Hepatic stellate cell (primary cell): Measurements from ENCODE around the gene DHFR2.
"Not testable (repeated sequence)": the region's sequence is repeated elsewhere in the genome, so short reads cannot be mapped to it uniquely, and the experiment has no call there.

Source experiments
- DNase-seq: peaks from one replicate; pipeline ENCODE4 v3.0.0; 2011; ENCODE audit warnings: low spot score

DHFR2 gene

DNA sequence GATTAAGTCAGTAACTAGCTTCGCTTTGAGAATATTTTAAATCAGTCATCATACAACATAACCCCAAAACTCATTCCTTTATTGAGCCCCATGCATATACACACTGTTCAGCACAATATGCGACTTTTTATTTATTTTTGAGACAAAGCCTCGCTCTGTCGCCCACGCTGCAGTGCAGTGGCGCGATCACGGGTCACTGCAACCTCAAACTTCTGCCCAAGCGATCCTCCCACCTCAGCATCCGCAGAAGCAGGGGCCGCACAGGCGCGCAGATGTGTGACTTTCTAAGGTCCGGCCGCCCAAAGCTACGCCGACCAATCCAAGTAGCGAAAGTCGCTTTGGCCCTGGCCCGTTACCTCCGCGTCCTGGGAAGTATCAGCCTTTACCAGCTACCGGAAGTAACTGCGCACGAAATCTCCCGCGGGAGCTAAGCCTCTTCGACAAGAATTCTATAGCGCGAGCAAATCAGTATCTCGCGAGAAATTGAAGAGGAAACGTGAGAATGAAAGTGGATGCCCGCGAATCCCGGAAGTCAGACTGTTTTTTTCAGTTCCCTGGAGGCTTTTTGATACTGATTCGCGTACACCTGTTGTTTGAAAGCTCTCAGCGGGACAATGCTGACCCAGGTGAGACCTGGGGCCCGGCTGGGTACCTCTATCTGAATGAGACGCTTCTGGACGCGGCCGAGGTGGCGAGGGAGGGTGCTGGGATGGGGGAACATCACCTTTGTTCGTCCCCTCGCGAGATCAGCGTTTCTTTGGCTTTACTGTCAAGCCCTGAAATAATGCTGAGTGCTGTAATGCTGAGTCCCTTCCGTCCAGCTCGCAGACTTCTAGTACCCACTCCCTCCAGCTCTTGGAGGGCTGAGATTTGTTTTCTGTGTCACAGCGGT lies at the start of gene DHFR2, which contains the start of gene NSUN3:
Gene DHFR2, minus strand, starts transcription at position 404 of the 892 bp plus-strand sequence. CDS start 1,405 bp downstream, outside the sequence.
Gene NSUN3, plus strand, starts transcription at position 549 of the 892 bp plus-strand sequence. Its CDS starts 66 bp downstream, at position 615.
- peak; percentile 77 for DNase-seq

DNA sequence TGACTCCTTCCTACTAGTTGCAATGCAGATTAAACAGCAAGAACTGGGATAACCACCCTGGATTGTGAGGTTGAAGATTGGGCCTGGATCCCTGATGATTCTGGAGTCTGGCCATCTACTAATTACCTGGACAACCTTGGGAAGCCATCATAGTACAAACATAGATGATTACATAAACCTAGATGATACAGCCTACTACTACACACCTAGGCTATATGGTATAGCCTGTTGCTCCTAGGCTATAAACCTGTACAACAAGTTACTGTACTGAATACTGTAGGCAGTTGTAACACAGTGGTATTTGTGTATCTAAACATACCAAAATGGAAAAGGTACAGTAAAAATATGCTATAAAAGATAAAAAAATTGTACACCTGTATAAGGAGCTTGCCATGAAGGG lies 48.1 kb upstream of the DHFR2 start:
- DNase-seq, result no peak

DNA sequence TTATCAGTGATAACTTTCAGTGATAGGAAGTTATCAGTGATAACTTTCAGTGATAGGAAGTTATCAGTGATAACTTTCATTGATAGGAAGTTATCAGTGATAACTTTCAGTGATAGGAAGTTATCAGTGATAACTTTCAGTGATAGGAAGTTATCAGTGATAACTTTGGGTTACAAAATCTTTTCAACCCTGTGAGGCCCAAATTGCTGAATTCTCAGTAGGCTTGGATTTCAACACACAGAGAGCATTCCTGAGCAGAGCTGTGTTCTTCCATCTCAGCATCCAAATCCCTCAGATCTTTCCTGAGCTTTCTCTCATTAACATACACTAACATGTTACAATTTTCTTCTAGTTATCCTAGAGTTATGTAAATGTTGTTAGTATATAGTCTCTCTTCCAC lies 47.5 kb upstream of the DHFR2 start:
- not testable (repeated sequence) for DNase-seq

DNA sequence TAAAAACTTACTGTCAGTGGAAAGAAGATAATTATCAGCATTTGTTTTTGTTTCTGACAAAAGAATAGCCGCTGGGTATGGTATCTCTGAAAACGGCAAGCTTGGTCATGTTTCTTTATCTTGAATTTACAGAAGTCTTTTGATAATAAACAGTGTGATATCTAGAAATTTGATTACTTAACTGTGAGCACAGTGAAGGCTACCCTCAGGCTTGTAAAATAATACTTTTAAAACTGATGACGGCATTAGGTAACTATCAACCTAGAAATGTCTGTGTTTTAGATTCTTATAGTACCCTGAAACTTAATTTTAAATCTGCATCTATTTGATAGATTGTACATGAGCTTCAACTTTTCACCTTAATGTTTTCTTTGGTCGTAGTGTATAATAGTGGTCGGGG lies 43.6 kb upstream of the DHFR2 start:
- no peak for DNase-seq

DNA sequence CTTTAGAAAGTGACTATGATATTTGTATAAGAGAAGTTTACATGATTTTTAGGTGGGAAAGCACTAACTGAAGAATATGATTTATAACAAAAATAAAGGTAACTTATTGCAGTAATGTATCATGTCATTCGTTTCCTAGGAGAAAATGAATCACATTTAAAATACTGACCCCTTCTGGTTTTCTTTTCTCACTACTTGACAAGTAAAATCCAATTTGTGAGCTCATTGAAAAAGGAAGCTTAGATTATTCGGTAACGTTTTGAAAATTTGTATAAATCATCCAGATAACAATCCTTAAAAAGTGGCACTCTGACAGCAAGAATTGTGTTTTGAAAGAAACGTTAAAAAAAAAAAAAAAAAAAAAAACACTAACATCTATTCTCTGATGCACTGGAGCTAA lies 39.1 kb upstream of the DHFR2 start:
- DNase-seq, result peak; percentile 2

DNA sequence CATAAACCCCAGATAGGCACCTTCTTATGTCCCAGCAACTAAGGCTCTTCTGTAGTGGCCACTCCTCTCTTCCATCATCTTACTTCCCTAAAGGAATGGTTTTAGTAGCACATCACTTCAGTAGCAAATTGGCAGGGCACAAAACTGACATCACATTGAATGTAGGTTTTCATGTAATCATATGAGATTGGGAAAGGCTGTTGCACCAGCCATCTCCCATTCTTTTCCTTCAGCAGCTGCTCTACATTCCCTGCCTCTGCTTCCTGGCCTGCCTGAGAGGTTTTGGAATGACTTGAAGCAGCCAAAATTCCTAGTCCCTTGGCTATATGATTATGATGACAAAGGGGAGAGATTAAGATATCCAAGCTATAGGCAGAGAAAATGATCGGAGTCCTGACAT lies 36.6 kb upstream of the DHFR2 start:
- no peak for DNase-seq

DNA sequence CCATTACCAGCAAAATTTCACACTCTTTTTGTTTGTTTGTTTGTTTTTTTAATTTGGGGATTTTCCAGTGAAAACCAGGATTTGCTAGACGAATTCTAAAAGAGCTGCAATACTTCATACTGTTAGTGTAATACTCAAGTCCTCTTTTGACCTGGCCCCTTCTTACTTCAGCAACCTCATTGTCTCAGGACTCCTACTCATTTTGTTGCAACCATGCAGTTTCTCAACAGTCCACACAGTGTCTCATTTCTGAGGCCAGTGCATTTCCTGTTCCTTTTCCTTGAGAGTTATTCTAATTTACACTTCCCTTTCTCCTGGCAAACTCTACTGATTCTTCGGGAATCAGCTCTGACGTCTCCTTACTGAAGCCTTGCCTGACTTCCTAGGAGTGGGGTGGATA lies 35.7 kb upstream of the DHFR2 start:
- no peak for DNase-seq

DNA sequence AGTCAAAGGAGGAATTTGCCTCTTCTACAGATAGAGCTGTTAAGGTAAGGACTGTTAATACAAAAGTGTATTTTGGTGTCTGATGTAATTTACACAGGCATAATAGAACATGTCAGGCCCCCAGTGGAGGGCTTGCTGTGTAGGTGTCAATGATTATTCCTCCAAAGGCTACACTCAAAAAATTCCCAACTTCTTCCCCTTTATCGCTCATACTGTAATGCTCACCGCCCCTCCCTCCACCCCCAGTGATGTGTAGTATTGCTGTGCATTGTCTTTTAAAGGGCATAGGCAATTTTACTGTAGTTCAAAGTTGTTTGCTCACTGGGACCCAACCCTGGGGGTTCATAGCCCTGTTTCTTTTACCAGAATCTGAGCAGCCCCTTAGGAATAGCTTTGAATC lies 32.4 kb upstream of the DHFR2 start:
- DNase-seq, result no peak

DNA sequence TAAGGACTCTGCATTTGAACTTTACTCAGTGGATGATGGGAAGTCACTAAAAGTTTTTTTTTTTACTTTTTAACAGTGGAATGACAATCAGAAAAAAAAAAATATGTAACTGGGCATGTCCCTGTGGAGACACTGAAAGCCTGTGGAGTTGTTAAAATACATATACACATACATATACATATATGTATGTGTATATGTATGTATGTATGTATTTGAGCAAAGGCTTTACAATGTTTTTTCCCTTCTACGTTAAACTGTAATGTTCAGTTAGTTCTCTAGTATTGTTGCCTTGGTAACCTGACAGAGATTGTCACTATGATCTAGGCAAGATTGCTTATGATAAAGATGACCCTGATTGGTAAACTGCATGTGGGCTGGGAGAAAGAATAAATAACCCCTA lies 30.4 kb upstream of the DHFR2 start:
- DNase-seq, result no peak

DNA sequence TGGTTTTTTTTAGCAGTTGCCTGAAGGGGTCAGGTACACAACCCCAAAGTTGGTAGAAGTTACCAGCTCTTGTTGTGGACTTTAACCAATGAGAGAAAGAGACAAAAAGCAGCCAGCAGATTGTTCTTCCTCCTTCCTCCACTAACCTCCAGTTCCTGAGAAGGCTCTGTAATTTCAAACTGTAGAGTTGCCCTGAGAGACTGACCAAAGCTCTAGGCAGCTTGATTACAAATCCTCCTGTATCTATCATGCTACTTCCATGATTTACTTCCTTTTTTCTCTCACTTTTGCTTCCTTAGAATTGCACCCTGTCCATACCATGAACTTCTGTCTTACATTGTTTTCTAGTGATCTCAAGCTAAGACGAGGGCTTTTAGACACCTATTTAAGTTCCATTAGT lies 29.4 kb upstream of the DHFR2 start:
- DNase-seq, result no peak

DNA sequence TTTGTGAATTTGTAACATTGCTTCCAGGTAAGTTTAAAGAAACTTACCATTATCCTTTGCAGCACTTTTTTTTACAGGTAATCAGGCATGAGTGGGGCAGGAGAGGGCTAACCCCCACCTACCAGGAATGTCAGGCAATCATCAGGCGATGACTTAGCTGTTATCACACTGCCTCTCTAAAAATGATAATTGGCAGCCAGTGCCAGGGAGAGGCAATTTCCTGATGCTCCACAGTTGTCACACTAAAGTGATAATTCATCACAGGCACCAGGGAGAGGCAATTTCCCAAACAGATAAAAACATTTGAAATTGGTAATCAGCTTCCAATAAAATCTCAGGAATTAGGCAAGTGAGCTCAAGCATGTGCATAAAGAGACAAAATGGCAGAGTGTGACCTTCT lies 26.4 kb upstream of the DHFR2 start:
- DNase-seq, result no peak

DNA sequence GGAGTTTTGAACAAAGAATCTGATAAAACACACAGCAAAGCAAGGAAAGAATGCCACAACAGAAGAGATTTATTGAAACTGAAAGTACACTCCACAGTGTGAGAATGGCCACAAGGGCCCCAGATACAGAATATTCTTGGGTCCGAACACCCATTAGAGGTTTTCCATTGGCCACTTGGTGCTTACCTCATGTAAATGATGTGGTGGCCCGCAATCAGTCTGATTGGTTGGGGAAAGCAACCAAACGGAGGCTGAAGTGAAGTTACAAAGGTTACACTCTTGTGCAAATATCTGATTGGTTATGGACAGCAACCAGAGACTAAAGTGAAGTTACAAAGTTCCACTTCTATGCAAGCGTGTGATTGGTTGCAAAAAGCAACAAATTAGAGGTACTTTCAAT lies 20.5 kb upstream of the DHFR2 start:
- no peak for DNase-seq

DNA sequence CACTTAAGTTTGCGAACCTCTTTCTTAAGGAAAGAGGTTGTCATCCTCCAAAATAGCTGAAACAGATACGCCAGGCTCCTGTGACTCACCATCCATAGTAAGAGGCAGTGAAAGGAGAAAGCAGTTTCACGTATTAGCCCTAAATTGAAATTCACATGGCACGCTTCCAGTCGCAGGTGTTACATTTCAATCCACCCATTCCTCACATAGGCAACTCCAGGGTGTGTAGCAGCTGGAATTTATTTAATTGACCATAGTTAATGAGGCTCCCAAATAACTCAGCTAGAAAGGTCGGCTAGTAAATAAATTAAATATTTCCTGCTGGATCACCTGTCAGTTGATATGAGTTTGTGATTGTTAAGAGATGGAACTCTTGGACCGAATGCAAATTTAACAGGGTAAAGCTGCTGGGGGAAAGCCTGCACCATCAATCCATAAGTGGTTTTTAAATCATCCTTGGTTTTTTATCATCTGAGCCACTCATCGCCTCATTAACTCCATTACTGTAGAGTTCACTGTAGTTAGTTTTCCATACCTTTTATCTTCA lies 19.7 kb upstream of the DHFR2 start:
- no peak for DNase-seq

DNA sequence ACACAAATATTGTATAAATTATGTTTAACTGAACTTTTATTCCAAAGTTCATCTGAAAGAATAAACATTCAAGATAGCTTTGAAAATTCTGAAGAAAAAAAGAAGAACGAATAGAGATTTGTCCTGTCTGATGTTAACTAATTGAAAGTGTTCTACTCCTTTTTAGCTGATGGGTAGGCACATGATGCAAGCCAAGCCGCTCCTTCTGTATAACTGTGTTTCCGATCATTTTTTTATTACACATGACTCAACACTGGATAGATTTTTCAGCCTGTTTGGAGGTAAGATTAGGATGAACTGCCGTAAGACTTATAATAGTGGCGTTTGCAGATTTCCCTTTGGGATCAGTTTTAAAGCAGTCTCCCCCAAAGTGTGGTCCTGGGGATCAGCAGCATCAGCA lies 19.2 kb upstream of the DHFR2 start:
- DNase-seq, result no peak

DNA sequence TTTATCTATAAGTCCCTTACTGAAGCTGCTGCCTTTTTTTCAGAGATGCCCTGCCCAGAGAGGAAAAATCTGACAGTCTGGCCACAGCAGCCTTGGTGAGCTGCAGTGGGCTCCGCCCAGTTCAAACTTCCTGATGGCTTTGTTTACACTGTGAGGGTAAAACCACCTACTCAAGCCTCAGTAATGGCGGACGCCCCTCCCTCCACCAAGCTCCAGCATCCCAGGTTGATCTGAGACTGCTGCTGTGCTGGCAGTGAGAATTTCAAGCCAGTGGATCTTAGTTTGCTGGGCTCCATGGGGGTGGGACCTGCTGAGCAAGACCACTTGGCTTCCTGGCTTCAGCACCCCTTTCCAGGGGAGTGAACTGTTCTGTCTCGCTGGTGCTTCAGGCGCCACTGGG lies 17.8 kb upstream of the DHFR2 start:
- not testable (repeated sequence) for DNase-seq

DNA sequence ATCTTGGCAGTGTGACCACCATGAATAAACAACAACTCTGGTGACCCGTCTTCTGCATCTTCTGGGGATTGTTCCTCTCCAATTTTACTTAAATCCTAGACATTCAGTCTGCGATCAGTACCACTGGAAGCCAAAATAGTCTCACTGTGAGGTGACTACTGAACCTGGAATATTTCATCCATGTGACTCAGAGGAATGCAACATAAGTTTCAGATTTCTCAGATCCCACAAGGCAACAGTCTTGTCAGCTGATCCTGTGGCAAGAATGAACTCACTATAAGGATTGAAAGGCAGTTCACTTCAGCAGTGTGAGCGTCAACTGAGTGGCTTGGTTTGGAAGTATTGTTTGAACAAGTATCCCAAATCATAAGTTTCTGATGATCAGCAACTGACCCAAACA lies 13.3 kb upstream of the DHFR2 start:
- DNase-seq, result no peak

DNA sequence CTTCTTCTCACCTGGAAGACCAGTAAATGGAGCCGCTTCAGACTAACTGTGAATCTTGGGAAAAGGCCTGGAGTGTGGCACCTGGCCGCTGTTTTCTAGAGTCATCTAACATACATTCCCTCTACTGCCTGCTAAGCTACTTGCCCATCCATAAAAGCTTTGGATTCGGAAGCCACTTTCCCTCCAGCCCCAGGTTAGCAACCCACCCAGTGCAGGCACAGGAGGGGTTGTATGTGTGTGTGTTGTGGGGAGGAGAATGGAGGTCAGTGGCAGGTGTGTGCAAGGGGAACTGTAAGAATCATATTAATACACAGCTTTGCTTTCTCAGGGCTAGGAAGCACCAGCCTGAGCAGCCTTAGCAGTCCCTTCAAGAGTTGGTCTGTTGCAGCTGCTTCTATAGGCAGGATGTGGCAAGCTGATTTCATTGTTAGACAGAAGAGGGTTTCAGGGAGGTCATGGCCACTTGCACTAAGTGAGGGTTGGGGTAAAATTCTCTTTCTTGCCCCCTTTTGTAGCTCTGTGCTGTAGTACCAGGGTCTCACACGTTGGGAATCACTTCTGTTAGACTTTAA lies 9.1 kb upstream of the DHFR2 start:
- no peak for DNase-seq

DNA sequence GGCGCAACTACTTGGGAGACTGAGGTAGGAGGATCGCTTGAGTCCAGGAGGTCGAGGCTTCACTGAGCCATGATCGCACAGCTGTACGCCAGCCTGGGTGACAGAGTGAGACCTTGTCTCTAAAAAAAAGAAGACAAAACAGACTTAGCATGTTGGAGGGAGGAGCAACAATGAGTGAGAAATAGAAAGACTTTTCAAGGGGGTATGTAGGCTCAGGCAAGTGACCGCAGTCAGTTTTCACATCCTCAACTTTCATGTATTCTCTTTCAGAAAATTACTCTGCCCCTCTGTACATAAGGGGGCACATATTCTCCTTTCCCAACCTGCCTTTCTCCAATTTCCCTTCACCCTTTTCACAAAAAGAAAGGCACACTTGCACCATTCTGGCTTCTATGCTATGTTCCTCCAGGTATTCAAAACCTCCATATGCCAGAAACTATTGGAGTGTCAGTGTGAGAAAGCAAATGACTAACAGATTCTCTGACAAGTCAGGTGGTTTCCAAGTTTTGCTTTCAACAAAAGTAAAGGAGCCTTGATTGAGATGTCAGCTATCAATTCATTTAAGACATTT lies 7.7 kb upstream of the DHFR2 start:
- DNase-seq, result no peak

DNA sequence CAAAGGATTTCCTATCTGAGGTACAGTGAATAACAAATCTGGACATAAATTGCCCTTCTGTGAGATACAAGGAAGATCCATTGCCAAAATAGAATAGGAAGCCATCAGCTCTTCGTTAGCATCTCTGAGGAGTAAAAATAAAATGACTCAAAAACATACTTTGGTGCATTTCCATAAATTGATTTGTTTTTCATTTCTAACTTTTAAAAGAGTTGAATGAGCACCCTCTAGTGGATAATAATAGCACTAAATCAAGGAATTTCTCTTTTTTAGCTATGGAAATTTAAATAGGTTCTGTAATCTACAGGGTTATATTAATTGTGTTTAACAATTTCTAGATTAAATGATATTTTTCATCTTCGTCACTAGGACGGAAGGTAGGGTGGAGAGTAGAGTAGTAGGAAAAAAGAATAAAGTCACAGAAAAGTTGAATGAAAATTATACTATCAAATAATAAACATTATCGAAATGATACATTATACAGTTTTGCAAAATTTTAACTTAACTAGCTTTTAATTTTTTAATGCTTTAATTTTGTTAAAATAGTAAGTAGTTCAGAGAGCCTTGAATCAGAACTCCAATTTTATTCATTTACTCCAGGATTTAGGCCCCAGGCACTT lies 6.6 kb upstream of the DHFR2 start:
- no peak for DNase-seq

DNA sequence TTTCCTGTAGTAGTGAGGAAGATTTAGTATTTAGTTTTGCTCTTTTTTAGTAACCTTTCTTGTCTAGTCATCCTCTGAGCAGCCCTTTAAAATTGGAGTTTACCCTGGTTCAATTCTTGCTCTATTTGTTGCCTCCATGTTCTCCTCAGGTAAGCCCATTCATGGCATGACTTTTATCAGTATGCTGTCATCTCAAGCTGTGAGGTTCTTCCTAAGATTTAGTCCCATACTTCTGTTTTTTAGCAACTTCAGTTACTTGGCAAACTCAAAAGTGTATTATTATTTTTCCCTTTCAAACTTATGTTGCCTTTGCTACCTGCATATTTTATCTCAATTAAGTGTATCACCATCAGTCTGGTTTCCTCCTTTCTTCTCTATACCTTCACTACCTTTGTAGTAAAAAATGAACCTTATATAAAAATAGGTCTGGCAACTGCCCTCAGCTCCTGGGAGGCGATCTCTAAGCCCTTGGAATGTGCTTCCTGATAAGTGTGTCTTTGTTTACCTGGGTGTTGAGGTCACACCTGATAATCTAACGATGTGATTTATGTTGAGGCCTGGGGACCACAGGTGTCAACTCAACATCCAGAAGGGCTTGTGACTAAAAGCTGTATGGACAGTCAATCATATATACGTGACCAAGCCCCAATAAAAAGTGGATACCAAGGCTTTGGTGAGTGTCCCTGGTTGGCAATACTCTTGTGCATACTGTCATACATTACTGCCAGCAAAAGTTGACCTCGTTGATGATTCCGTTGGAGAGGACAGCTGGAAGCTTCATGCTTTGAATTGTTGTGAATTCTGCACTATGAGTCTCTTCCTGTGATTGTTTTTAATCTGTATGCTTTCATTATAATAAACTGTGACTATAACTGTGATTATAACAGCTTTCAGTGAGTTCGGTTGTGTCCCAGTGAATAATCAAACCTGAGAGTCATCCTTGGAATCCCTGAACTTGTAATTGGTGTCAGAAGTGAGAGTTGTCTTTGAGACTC lies 4.1 kb upstream of the DHFR2 start:
- no peak for DNase-seq

DNA sequence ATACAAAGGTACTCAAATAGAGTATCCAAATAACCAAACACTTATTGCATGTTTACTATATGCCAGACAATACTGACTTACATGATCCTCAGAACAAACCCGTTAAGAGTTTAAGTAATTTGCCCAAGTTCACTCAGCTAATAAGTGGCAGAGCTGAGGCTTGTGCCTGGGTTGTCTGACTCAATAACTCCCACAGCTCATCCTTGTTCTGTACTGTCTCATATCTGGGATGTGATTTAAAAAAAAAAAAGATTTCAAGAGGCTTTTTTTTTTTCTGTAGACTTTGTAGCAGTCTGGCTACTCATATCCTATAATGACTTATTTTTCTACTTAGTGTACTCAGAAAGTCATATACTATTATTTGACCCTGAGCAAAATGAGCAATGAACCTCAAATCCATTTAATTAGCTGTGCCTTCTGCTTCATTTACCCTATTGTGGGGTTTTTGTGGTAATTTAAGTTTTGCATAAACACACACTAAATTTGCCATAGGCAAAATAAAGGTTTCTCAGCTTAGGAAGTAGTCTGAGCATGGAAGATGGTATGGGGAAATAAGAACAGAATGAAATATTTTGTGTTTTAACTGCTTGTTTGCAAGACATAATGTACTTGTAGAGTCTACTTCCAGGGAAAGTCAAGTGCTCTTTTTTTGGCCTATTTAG lies 3.2 kb upstream of the DHFR2 start:
- no peak for DNase-seq
